Osteocyte (in vitro differentiated cells): ENCODE measurements around the gene LRRC3B. TPM values are rescaled to one million over a fixed set of nuclear protein-coding genes. Genes with fewer than 3 reads are reported as not detected.

ENCODE experiments used
- DNase-seq: peaks from one replicate; pipeline ENCODE4 v3.0.0; 2021; ENCODE audit warnings: mixed read lengths; ENCODE audit not compliant: unreplicated experiment; ENCODE audit errors: extremely low spot score
- H3K27ac Mint-ChIP-seq: one replicate; pipeline ENCODE4 v1.8.0; 2021; ENCODE audit warnings: mild to moderate bottlenecking, mixed read lengths; ENCODE audit not compliant: unreplicated experiment
- H3K27me3 Mint-ChIP-seq: one replicate; pipeline ENCODE4 v1.8.0; 2021; ENCODE audit warnings: mixed read lengths; ENCODE audit not compliant: unreplicated experiment
- H3K36me3 Mint-ChIP-seq: one replicate; pipeline ENCODE4 v1.8.0; 2021; ENCODE audit warnings: mixed read lengths; ENCODE audit not compliant: unreplicated experiment
- H3K4me1 Mint-ChIP-seq: one replicate; pipeline ENCODE4 v1.8.0; 2021; ENCODE audit warnings: mixed read lengths; ENCODE audit not compliant: unreplicated experiment
- H3K4me3 Mint-ChIP-seq: one replicate; pipeline ENCODE4 v1.8.0; 2021; ENCODE audit warnings: mild to moderate bottlenecking, moderate library complexity, mixed read lengths; ENCODE audit not compliant: unreplicated experiment
- H3K9me3 Mint-ChIP-seq: one replicate; pipeline ENCODE4 v1.8.0; 2021; ENCODE audit warnings: mixed read lengths; ENCODE audit not compliant: unreplicated experiment
- CTCF ChIP-seq: fragments of 200-600 bp; sonication (generic); IDR thresholded peaks from 2 replicates; pipeline ENCODE4 v1.5.0; 2021; ENCODE audit warnings: antibody characterized with exemption, mild to moderate bottlenecking, moderate library complexity
- total RNA-seq: library from RNA; stranded (reverse); gene quantifications from 2 replicates; pipeline ENCODE4 v1.2.1, GENCODE V29; 2021

LRRC3B gene
- total RNA-seq, 1 donor from 2014 or later = not detected

- Mint-ChIP-seq H3K9me3 (peaks cover 12% of the 10 kb centered on the region), H3K4me1 (no peaks in the 10 kb centered on the region), H3K27ac (no peak overlapping the region), H3K36me3 (no peaks in the 10 kb centered on the region), H3K27me3 (no peaks in the 10 kb centered on the region), H3K4me3 (no peak overlapping the region)
- no peak for TF ChIP-seq CTCF
- DNase-seq = no peak
These were observed 109.3 kb downstream of the LRRC3B start for GRCh38 chr3:26731843-26732242.

- H3K4me3 Mint-ChIP-seq = no peak overlapping the region
- no peaks in the 10 kb centered on the region for H3K27me3 Mint-ChIP-seq
- H3K9me3 Mint-ChIP-seq = peaks cover 16% of the 10 kb centered on the region
- TF ChIP-seq CTCF = no peak
- no peak overlapping the region for H3K27ac Mint-ChIP-seq
- no peaks in the 10 kb centered on the region for H3K4me1 Mint-ChIP-seq
- no peaks in the 10 kb centered on the region for H3K36me3 Mint-ChIP-seq
- no peak for DNase-seq
These were observed 127.7 kb downstream of the LRRC3B start for GRCh38 chr3:26750263-26750662.

- Mint-ChIP-seq H3K4me3 (no peak overlapping the region), H3K9me3 (peaks cover 12% of the 10 kb centered on the region), H3K27me3 (no peaks in the 10 kb centered on the region), H3K36me3 (no peaks in the 10 kb centered on the region), H3K27ac (no peak overlapping the region), H3K4me1 (no peaks in the 10 kb centered on the region)
- TF ChIP-seq CTCF = no peak
- DNase-seq = no peak
These were observed 129.9 kb downstream of the LRRC3B start for GRCh38 chr3:26752466-26752865.

GRCh38 chr3:26753095-26753494, 130.5 kb downstream of the LRRC3B start:
- H3K27ac Mint-ChIP-seq = no peak overlapping the region
- DNase-seq = no peak
- no peaks in the 10 kb centered on the region for H3K4me1 Mint-ChIP-seq
- H3K27me3 Mint-ChIP-seq = no peaks in the 10 kb centered on the region
- no peak for TF ChIP-seq CTCF
- no peak overlapping the region for H3K4me3 Mint-ChIP-seq
- peaks cover 12% of the 10 kb centered on the region for H3K9me3 Mint-ChIP-seq
- no peaks in the 10 kb centered on the region for H3K36me3 Mint-ChIP-seq

GRCh38 chr3:26757978-26758377, 135.4 kb downstream of the LRRC3B start:
- Mint-ChIP-seq H3K27me3 (no peaks in the 10 kb centered on the region), H3K36me3 (no peaks in the 10 kb centered on the region), H3K4me3 (no peak overlapping the region), H3K4me1 (no peaks in the 10 kb centered on the region), H3K27ac (no peak overlapping the region), H3K9me3 (peaks cover 2% of the 10 kb centered on the region)
- TF ChIP-seq CTCF = no peak
- DNase-seq = no peak
